HG03097 (cell line): ENCODE data around the gene MRFAP1L1.
"Not testable (repeated sequence)": the region's sequence is repeated elsewhere in the genome, so short reads cannot be mapped to it uniquely, and the experiment has no call there.

Experiments
- ATAC-seq: cut with Tn5 transposase; IDR thresholded peaks from one replicate; pipeline ENCODE4 v1.9.1; 2021; ENCODE audit not compliant: unreplicated experiment, low FRiP score

MRFAP1L1 gene

GRCh38 chr4:6692379-6692778, 17.3 kb downstream of the MRFAP1L1 start:
- no peak for ATAC-seq

- no peak for ATAC-seq
Measured at GRCh38 chr4:6689506-6689960, 20.1 kb downstream of the MRFAP1L1 start.

- ATAC-seq, result peak; percentile 44
Measured at GRCh38 chr4:6688879-6689505, 20.7 kb downstream of the MRFAP1L1 start.

DNA sequence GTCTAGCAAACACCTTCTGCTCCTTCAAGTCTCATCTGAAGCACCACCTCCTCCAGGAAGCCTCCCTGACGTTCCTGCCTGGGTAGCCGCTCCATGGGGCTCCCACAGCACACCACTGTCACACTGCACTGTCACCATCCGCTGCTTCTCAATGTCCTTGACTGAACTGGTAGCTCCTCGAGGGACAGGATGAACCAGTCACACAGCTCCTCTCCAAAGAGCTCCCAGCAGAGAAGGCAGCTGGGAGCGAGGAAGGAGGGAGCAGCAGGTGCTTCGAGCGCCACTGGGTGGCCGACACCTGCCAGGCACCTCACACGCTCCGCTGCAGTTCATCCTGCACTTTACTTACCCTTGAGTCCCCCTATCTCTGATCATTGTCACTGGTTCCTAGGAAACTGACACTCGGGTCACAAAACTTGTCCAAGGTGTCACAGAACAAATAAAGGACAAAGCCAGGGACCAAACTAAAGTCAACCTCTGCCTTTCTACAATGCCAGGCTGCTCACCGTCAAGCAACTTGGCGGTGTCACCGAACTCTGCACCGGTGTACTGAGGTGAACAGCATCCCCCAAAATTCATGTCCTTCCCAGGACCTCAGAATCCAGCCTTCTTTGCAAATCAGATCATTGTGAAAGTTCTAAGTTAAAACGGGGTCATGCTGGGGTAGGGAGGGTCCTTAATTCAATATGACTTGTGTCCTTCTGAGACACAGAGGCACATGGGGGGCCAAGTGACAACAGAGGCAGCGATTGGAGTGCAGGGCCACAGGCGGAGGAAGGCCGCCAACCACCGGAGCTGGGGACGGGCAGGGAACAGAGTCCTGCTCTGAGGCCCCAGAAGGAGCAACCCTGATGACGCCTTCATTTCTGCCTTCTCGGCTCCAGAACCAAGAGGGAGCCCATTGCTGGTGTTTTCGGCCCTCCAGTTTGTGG, 21.5 kb downstream of the MRFAP1L1 start:
- ATAC-seq, result no peak

GRCh38 chr4:6686104-6686787, 23.4 kb downstream of the MRFAP1L1 start:
- no peak for ATAC-seq

- ATAC-seq, result no peak
Measured at GRCh38 chr4:6684656-6685055, 25.0 kb downstream of the MRFAP1L1 start.

- no peak for ATAC-seq
Measured at GRCh38 chr4:6682862-6683590, 26.6 kb downstream of the MRFAP1L1 start.

DNA sequence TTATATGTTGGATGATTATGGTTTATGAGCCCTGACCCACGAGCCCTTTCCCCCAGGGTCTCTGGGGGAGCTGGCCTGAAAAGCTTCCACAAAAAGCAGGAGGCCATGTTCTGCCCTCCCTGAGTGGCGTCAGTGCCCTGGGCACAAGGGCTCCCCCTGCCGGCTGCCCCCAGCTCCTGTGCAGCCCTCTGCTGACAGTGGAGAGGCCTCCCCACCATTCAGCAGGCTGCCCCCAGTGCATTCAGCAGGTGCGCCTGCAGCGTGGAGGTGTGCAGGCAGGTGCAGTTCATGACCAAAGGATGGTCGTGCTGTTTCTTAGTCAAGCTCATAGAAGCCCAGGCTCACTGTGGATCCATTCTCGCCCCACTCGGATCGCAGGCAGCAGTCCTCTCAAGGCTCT, 28.5 kb downstream of the MRFAP1L1 start:
- ATAC-seq, result no peak

- no peak for ATAC-seq
Measured at GRCh38 chr4:6680372-6681034, 29.2 kb downstream of the MRFAP1L1 start.

- ATAC-seq, result no peak
Measured at GRCh38 chr4:6676722-6677558, 32.7 kb downstream of the MRFAP1L1 start.

DNA sequence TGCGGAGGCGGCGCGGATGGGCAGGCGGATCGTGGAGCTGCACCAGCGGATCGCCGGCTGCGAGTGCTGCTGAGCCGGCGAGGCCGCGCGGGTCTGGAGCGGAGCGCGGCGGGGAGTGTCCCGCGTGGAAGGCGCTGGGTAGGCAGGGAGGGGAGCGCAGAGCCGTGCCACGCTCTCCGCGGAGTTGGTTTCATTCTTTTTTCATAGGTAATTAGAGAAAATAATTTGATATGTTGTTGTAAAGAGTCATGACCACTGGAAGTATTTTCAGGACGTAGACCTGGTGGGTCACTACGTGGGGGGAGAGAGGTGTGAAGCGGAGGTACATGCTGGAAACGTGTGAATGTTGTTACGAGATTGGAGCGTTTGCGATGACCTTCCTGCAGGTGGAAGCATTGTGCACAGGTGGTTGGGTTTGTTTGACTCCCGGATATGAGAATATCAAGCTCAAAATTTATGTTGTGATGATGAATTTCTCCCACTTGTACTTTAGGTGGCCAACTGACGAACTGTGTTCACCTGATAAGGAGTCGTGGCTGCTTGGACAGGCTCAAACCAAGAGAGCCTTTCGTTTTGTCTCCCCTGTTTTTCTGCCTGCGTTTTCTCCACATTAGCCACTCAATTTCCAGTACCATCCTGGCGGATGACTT, 35.0 kb downstream of the MRFAP1L1 start:
- ATAC-seq, result peak; percentile 30

DNA sequence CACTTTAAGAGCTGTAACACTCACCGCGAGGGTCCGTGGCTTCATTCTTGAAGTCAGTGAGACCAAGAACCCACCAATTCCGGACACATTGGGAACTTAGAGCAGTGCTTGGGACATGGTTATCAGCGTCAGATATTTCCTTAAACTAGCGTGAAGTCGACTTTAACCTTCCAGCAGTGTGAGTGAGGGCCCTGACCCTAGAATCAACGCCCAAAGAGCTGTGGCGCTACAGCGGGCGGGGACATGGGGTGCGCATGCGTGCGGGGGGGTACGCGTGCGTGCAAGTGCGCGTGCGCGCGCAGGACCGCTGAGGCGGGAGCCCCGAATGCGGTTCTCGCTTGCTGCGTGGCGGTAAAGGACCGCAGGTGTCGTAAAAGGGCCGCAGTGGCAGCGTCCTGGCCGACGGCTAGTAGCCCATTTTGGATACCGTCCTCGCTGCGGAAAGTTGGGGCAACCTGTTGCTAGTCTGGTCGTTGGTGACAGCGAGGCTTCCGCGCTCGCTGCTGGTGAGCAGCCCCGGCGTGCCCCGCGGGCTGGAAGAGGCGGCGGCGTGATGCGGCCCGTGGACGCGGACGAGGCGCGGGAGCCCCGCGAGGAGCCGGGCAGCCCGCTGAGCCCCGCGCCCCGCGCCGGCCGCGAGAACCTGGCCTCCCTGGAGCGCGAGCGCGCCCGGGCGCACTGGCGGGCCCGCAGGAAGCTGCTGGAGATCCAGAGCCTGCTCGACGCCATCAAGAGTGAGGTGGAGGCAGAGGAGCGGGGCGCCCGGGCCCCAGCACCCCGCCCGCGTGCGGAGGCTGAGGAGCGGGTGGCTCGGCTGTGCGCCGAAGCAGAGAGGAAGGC, 35.8 kb downstream of the MRFAP1L1 start:
- ATAC-seq, result peak; percentile 79

- ATAC-seq, result not testable (repeated sequence)
Measured at GRCh38 chr4:6673191-6673659, 36.4 kb downstream of the MRFAP1L1 start.

DNA sequence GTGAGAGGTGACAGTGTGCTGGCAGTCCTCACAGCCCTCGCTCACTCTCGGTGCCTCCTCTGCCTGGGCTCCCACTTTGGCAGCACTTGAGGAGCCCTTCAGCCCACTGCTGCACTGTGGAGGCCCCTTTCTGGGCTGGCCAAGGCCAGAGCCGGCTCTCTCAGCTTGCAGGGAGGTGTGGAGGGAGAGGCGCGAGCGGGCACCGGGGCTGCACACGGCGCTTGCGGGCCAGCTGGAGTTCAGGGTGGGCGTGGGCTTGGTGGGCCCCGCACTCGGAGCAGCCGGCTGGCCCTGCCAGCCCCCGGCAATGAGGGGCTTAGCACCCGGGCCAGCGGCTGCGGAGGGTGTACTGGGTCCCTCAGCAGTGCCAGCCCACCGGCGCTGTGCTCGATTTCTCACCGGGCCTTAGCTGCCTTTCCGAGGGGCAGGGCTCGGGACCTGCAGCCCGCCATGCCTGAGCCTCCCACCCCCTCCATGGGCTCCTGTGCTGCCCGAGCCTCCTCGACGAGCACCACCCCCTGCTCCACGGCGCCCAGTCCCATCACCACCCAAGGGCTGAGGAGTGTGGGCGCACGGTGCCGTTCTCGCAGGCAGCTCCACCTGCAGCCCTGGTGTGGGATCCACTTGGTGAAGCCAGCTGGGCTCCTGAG, 37.0 kb downstream of the MRFAP1L1 start:
- ATAC-seq, result not testable (repeated sequence)

DNA sequence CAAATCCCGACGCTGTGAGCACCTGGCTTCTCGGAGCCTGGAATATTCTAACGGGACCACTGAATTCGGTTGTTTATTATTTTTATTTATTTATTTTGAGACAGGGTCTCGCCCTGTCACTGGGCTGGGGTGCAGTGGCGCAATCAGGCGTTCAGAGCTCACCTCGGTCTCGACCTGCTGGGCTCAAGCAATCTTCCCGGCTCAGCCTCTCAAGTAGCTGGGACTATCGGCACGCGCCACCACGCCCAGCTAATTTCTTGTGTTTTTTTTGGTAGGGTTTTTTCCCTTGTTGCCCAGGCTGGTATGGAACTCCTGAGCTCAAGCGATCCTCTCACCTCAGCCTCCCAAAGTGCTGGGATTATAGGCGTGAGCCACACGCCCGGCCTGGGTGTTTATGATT, 37.5 kb downstream of the MRFAP1L1 start:
- no peak for ATAC-seq

- no peak for ATAC-seq
Measured at GRCh38 chr4:6671648-6672047, 38.0 kb downstream of the MRFAP1L1 start.

DNA sequence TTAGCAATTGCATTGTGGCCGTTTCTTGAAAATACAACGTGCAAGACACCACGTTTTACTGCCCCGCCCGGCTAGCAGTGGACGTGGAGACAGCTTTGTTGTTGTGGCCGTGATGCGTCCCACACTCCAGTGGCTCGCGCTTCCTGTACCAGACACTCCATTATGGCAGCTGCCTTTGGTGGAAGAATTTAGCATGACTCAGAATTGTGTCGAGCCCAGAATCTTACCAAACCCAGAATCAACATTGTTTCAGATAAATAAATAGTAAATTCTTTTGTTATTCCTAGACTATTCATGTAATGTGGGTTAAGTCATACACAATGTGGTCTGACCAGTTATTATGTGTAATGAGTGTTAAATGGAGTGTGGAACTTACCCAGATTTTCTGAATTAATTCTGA, 41.3 kb downstream of the MRFAP1L1 start:
- no peak for ATAC-seq
